Uterus (tissue), 2 donors: ENCODE results near the gene CCDC188.

Experiments
- CTCF ChIP-seq, 4 experiments: fragments of 200-600 bp in 2 of 4; fragments of 450-650 bp in 2 of 4; sonication (generic) in 2 of 4; IDR thresholded peaks; one replicate each; pipeline ENCODE4 v1.5.1; 2016 to 2019; ENCODE audit warnings: antibody characterized with exemption in 4 of 4, mild to moderate bottlenecking in 2 of 4, moderate library complexity in 1 of 4
- POLR2A ChIP-seq, 2 donors: fragments of 450-650 bp; IDR thresholded peaks; one replicate each; pipeline ENCODE4 v1.6.1; 2016; ENCODE audit warnings: antibody characterized with exemption in 2 of 2, mild to moderate bottlenecking in 1 of 2, moderate library complexity in 1 of 2

- TF ChIP-seq CTCF (IDR thresholded peaks at IDR 0.05) (no peak), POLR2A (IDR thresholded peaks at IDR 0.05) (no peak)
These were observed 6.8 kb downstream of the CCDC188 start for GRCh38 chr22:20143883-20144665.
